Pancreas (tissue), 10 donors: ENCODE results near the gene CSMD2. TPM values are rescaled to one million over a fixed set of nuclear protein-coding genes. Genes with fewer than 3 reads are reported as not detected.
"Not testable (repeated sequence)": the region's sequence is repeated elsewhere in the genome, so short reads cannot be mapped to it uniquely, and the experiment has no call there.

ENCODE experiments used
- ATAC-seq, 4 donors: fragments of 200-7000 bp; cut with Tn5 transposase; one replicate each; pipeline versions ENCODE4 v1.8.0 to v1.9.1; 2020; ENCODE audit warnings: mild to moderate bottlenecking in 4 of 4, moderate library complexity in 4 of 4
- DNase-seq, 6 donors: peaks; one replicate each; pipeline ENCODE4 v3.0.0-alpha.2; 2020
- FAIRE-seq: peaks from 2 replicates; lab custom pipeline; 2012; peaks lifted over from hg19 to GRCh38; lab: Jason Lieb, UNC
- H3K27ac ChIP-seq, 4 donors: fragments of 200-600 bp; sonication (generic); 1 replicate in 3 of 4; 2 replicates in 1 of 4; pipeline versions ENCODE4 v1.5.0 to v1.8.0; 2020
- H3K27me3 ChIP-seq, 4 donors: fragments of 200-600 bp; one replicate each; pipeline ENCODE4 v1.8.0; 2021
- H3K36me3 ChIP-seq, 3 donors: fragments of 200-600 bp; sonication (generic) in 1 of 3; one replicate each; pipeline versions ENCODE4 v1.5.0 to v1.8.0; 2020 to 2021
- H3K4me1 ChIP-seq, 3 donors: fragments of 200-600 bp; one replicate each; pipeline ENCODE4 v1.8.0; 2021
- H3K4me3 ChIP-seq, 4 donors: fragments of 200-600 bp; sonication (generic) in 2 of 4; one replicate each; pipeline versions ENCODE4 v1.5.0 to v1.8.0; 2020 to 2021
- H3K9me3 ChIP-seq, 4 donors: fragments of 200-600 bp; one replicate each; pipeline ENCODE4 v1.8.0; 2021
- WGBS, 2 donors: extraction: QIAGEN DNeasy Blood & Tissue Kit; methylation state at CpG; one replicate each; pipeline ENCODE4 v1.1.7; 2013; 5-methylcytosine and 5-hydroxymethylcytosine counted together
- intact Hi-C, 3 donors: fragments of 100-400 bp; cut with DNase I; formaldehyde crosslinking; loops; one replicate each; pipeline versions ENCODE4 v1.11.1 to v1.14.2; 2022
- polyA plus RNA-seq, 2 donors: library from polyadenylated mRNA; stranded (reverse); fragments of 200-250 nt; gene quantifications; one replicate each; pipeline ENCODE4 v1.2.3, GENCODE V29; 2013
- total RNA-seq, 6 donors: library from RNA; stranded (reverse); fragmentation: NEBNext Ultra II Directional in 4 of 6; extraction: Animal tissue kit (Norgen Biotek cat#: 25700) in 4 of 6; gene quantifications; one replicate each; pipeline versions ENCODE4 v1.2.1 to v1.2.4, GENCODE V29; 2021 to 2023
- TF ChIP-seq, protein P1 (sequence below), 4 donors: fragments of 200-600 bp; sonication (generic) in 3 of 4; IDR thresholded peaks; one replicate each; pipeline versions ENCODE4 v1.5.0 to v1.8.0; 2021; ENCODE audit warnings: antibody characterized with exemption in 4 of 4
- donor health status: healthy with polysubstance abuse.
- donor health status: DM: no; HTN: no; CAD: no; lungs with moderate emphysema.
- donor health status: DM: no; HTN: no; CAD: no.
- donor health status: control.
- donor health status: control.
- donor health status: Bipolar disorder and iron deficiency.
- donor health status: DM: yes; HTN: yes; CAD: no.
- donor health status: DM: no; HTN: no; CAD: no.
- donor health status: DM: no; HTN: no; CAD: no.
- donor health status: DM: yes; HTN: yes; CAD: no.

CSMD2 gene
- total and polyA plus RNA-seq, 8 donors = 0.04 to 2.0 (median 0.36) TPM

DNA sequence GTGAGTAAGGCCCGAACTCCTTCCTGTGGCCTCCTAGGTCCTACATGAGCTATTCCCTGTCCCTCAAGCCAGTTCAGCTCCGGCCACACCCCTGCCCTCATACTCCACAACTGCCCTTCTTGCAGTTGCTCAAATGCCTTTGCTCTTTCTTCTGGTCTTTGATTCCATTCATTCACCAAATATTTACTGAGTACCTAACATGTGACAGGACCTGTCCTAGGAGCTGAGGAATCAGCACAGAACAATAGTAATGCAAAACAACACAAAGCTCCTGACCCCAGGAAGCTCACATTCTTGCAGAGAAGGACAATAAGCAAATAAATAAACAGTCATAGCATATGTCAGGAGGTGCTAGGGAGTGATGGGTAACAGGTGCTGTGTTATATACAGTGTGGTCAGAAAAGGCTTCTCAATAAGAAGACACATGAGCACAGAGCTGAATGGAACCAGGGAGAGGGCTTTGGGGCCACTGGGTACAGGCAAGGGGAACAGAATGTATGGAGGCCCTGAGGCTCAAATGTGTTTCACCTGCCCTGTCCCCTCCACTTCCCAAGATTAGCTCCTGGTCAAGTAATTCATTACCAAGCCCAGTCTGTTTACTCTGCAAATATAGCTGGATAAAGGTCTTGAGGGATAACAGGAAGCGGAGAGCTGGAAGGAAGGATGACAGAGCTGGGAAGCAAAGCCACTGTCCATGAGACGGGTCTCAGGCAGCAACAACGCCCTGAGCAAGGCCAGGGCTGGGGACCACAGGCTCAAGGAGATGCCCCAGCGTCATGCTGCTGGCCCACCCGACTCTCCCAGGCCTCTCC is 145.1 kb downstream of the CSMD2 start:
- no peak for FAIRE-seq
- peak in 3 of 4 donors; percentile 27 to 84 (median 61) for ATAC-seq
- no peak for DNase-seq
- Histone ChIP-seq H3K4me3 (no peak overlapping the region), H3K36me3 (no peaks in the 10 kb centered on the region), H3K27me3 (no peaks in the 10 kb centered on the region), H3K27ac (no peak overlapping the region), H3K4me1 (no peaks in the 10 kb centered on the region), H3K9me3 (no peaks in the 10 kb centered on the region)
- TF ChIP-seq, protein P1, sequence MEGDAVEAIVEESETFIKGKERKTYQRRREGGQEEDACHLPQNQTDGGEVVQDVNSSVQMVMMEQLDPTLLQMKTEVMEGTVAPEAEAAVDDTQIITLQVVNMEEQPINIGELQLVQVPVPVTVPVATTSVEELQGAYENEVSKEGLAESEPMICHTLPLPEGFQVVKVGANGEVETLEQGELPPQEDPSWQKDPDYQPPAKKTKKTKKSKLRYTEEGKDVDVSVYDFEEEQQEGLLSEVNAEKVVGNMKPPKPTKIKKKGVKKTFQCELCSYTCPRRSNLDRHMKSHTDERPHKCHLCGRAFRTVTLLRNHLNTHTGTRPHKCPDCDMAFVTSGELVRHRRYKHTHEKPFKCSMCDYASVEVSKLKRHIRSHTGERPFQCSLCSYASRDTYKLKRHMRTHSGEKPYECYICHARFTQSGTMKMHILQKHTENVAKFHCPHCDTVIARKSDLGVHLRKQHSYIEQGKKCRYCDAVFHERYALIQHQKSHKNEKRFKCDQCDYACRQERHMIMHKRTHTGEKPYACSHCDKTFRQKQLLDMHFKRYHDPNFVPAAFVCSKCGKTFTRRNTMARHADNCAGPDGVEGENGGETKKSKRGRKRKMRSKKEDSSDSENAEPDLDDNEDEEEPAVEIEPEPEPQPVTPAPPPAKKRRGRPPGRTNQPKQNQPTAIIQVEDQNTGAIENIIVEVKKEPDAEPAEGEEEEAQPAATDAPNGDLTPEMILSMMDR (IDR thresholded peaks at IDR 0.05) = no peak
- 57% methylated on average over 7 of the region's 7 CpGs for WGBS, 2 donors
- intact Hi-C loops = no loop called here

DNA sequence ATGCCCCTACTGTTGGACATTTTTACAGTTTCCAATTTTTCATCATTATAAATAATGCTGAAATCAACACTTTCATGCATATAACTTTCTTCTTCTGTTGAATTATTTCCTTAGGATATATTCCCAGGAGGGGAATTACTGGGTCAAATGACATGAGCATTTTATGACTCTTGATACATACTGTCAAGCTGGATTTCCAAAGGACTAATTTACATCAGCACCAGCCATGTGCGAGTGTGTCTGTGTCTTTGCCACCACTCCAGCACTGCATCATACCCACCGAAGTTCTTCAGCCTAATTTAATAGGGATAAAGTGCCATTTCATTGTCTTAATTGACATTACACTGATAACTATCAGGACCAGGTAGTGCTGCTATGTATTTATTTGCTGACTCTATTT is 146.7 kb downstream of the CSMD2 start:
- Histone ChIP-seq H3K4me3 (no peak overlapping the region), H3K27ac (no peak overlapping the region), H3K36me3 (no peaks in the 10 kb centered on the region), H3K27me3 (no peaks in the 10 kb centered on the region), H3K4me1 (no peaks in the 10 kb centered on the region), H3K9me3 (no peaks in the 10 kb centered on the region)
- WGBS, 2 donors = 48 to 51% methylated on average over 2 of the region's 2 CpGs
- ATAC-seq = no peak
- no peak for FAIRE-seq
- TF ChIP-seq, protein P1 (IDR thresholded peaks at IDR 0.05) = no peak
- DNase-seq = no peak
- intact Hi-C loops = no loop called here

DNA sequence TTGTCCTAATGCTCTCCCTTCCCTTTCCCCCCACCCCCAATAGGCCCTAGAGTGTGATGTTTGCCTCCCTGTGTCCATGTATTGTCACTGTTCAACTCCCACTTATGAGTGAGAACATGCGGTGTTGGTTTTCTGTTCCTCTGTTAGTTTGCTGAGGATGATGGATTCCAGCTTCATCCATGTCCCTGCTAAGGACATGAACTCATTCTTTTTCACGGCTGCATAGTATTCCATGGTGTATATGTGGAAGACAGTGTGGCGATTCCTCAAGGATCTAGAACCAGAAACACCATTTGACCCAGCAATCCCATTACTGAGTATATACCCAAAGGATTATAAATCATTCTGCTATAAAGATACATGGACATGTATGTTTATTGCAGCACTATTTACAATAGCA is 148.7 kb downstream of the CSMD2 start:
- H3K4me3 ChIP-seq, H3K27me3 ChIP-seq, DNase-seq, intact Hi-C loops, FAIRE-seq, H3K4me1 ChIP-seq, H3K9me3 ChIP-seq, H3K27ac ChIP-seq, H3K36me3 ChIP-seq, ATAC-seq: not testable (repeated sequence)
- WGBS, 2 donors = 90 to 92% methylated on average over 3 of the region's 3 CpGs

DNA sequence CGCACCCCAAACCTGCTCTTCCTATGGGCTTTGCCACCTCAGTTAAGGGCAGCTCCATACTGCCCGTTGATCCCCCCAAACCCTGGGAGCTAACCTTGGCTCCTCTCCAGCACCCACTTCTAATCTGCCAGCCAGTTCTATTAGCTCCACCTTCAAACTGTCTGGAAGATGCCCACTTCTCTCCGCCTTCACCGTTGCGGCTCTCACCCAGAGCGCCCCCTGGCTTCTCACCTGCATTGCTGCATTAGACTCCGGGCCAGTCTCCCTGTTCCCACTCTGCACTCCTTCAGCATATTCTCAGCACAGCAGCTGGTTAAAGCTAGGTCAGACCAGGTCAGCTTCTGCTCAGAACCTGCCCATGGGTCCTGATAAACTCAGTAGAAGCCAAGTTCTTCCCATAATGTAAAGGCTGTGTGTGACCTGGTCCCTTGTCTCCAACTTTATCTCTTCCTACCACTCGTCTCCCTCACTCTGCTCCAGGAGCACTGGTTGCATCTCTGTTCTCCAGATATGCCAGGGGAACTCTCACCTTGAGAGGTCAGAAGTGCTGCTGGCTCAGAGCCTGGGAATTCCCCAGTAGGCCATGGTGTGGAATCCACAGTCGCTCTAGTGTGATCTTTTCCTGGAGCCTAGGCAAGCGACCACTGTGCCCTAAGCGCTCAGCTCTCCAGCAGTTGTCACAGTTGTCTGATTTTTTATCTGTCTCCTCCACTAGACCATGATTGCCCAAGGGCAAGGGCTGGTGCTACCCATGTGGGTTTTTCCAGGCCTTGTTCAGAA is 150.9 kb downstream of the CSMD2 start:
- ATAC-seq = peak in 3 of 4 donors; percentile 53 to 88 (median 56)
- no peak for FAIRE-seq
- peak in 4 of 6 donors; percentile 18 to 72 (median 33) for DNase-seq
- Histone ChIP-seq H3K27me3 (no peaks in the 10 kb centered on the region), H3K36me3 (no peaks in the 10 kb centered on the region), H3K4me3 (no peak overlapping the region), H3K4me1 (no peaks in the 10 kb centered on the region), H3K9me3 (no peaks in the 10 kb centered on the region), H3K27ac (no peak overlapping the region)
- TF ChIP-seq, protein P1 (IDR thresholded peaks at IDR 0.05) = peak; percentile 19 to 27 (median 24)
- 46 to 49% methylated on average over 11 of the region's 11 CpGs for WGBS, 2 donors
- intact Hi-C loops = no loop called here

DNA sequence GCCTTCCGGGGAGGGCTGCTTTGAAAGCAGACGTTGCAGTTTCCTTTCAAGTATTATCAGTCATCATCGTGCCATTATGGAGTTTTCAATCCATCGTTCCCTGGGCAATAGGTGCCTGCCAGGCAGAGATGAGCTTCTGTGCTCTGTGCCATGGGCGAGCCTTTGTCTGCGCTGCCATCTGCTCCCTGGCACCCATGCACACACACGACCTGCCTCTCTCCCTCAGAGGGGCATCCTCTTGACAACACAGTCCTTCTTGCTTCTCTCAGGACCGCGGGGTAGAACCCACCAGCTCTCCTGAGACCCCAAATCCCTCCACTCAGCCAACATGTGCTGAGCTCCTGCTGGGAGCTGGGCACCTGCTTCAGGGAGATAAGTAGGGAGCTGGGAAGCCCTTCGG is 151.9 kb downstream of the CSMD2 start:
- intact Hi-C loops = no loop called here
- FAIRE-seq (no peak), ATAC-seq (no peak), DNase-seq (no peak)
- no peaks in the 10 kb centered on the region for H3K36me3 ChIP-seq
- no peak overlapping the region for H3K4me3 ChIP-seq
- TF ChIP-seq, protein P1 (IDR thresholded peaks at IDR 0.05) = no peak
- H3K9me3 ChIP-seq = no peaks in the 10 kb centered on the region
- no peaks in the 10 kb centered on the region for H3K4me1 ChIP-seq
- H3K27ac ChIP-seq = no peak overlapping the region
- H3K27me3 ChIP-seq = no peaks in the 10 kb centered on the region
- WGBS, 2 donors = 70 to 71% methylated on average over 10 of the region's 10 CpGs
